ENCODE measurements around the gene XRCC4.

DNA sequence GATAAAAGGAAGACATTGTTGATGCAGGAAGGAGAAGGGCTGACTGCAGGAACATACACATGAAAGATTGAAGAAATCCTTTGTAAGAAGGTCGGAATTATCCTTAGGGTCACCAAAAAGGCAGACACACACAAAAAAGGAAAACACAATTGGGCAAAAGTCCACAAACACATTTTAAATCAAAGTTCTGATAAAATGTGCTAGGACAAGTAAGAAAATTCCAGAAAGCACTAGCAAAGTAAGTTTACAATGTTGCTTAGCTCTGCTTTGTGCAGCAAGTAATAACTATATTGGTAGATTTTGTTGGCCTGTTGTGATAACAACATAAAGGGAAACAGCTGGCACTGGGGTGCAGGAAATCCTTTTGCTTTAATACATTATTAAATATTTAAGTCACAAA is 294.4 kb downstream of the XRCC4 start:
- TF ChIP-seq, protein P1, sequence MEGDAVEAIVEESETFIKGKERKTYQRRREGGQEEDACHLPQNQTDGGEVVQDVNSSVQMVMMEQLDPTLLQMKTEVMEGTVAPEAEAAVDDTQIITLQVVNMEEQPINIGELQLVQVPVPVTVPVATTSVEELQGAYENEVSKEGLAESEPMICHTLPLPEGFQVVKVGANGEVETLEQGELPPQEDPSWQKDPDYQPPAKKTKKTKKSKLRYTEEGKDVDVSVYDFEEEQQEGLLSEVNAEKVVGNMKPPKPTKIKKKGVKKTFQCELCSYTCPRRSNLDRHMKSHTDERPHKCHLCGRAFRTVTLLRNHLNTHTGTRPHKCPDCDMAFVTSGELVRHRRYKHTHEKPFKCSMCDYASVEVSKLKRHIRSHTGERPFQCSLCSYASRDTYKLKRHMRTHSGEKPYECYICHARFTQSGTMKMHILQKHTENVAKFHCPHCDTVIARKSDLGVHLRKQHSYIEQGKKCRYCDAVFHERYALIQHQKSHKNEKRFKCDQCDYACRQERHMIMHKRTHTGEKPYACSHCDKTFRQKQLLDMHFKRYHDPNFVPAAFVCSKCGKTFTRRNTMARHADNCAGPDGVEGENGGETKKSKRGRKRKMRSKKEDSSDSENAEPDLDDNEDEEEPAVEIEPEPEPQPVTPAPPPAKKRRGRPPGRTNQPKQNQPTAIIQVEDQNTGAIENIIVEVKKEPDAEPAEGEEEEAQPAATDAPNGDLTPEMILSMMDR (IDR thresholded peaks at IDR 0.05), result no peak
- no peak for TF ChIP-seq POLR2A (IDR thresholded peaks at IDR 0.05)

All from adrenal gland (tissue), 5 donors.